ENCODE data around the gene TMPRSS3. TPM values are rescaled to one million over a fixed set of nuclear protein-coding genes. Genes with fewer than 3 reads are reported as not detected.

The TMPRSS3 gene
- total RNA-seq, 1 experiment from 2014 or later, result 4.3 TPM

DNA sequence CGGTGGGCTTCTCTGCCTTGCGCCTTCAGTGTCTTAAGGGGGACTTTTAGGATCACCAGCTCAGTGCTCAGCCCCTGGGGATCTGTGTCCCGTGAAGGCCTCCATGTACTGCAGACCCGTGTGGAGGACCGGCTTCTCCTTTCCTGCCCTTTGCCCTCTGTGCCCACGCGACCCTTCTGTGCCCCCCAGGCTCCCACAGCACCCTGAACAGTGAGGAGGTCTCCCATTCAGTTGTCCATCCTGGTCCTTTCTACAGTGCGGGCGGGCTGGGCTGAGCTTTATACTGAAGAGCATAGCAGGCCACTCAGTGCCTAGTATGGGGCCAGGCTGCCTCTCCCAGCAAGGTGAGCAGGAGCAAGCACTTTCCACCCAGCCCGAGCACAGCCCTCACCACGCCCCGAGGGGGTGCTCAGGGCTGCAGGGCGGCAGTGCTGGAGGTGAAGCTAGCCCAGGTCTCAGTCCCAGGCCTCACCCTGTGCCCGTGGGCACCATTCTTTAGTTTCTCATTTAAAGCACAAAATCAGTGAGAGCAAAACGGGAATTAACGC, 21.9 kb downstream of the TMPRSS3 start:
- H3K4me3 ChIP-seq, result no peak overlapping the region
- no TSS peak for BruUV-seq (replicated peaks)
- CTCF ChIA-PET, result no interaction called here
- H3F3A ChIP-seq (ENCODE audit: insufficient read depth, low read depth), result no peaks in the 10 kb centered on the region
- no peak overlapping the region for H2AFZ ChIP-seq
- H3K36me3 ChIP-seq (ENCODE audit: low read depth), result no peaks in the 10 kb centered on the region
- no peak for TF ChIP-seq EZH2 (IDR thresholded peaks at IDR 0.05; ENCODE audit: low read depth)
- TF ChIP-seq, protein P1, sequence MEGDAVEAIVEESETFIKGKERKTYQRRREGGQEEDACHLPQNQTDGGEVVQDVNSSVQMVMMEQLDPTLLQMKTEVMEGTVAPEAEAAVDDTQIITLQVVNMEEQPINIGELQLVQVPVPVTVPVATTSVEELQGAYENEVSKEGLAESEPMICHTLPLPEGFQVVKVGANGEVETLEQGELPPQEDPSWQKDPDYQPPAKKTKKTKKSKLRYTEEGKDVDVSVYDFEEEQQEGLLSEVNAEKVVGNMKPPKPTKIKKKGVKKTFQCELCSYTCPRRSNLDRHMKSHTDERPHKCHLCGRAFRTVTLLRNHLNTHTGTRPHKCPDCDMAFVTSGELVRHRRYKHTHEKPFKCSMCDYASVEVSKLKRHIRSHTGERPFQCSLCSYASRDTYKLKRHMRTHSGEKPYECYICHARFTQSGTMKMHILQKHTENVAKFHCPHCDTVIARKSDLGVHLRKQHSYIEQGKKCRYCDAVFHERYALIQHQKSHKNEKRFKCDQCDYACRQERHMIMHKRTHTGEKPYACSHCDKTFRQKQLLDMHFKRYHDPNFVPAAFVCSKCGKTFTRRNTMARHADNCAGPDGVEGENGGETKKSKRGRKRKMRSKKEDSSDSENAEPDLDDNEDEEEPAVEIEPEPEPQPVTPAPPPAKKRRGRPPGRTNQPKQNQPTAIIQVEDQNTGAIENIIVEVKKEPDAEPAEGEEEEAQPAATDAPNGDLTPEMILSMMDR (conservative IDR thresholded peaks at IDR 0.05), result no peak
- DNase-seq, result no peak
- H3K79me2 ChIP-seq (ENCODE audit: low read depth), result no peaks in the 10 kb centered on the region
- POLR2A ChIA-PET (ENCODE audit: unreplicated experiment), result no interaction called here
- H3K27ac ChIP-seq, result no peak overlapping the region
- H3K27me3 ChIP-seq (ENCODE audit: insufficient read depth, low read depth), result no peaks in the 10 kb centered on the region
- no peaks in the 10 kb centered on the region for H3K9me2 ChIP-seq (ENCODE audit: insufficient read depth)
- H3K9me3 ChIP-seq (ENCODE audit: insufficient read depth, low read depth), result no peaks in the 10 kb centered on the region
- H3K4me1 ChIP-seq (replicated peaks; ENCODE audit: insufficient read depth), result no peaks in the 10 kb centered on the region
- H4K20me1 ChIP-seq (ENCODE audit: insufficient read depth), result no peaks in the 10 kb centered on the region
- no peak overlapping the region for H3K4me2 ChIP-seq
- intact Hi-C loops (cut with micrococcal nuclease; ENCODE audit: unreplicated experiment), result no loop called here

DNA sequence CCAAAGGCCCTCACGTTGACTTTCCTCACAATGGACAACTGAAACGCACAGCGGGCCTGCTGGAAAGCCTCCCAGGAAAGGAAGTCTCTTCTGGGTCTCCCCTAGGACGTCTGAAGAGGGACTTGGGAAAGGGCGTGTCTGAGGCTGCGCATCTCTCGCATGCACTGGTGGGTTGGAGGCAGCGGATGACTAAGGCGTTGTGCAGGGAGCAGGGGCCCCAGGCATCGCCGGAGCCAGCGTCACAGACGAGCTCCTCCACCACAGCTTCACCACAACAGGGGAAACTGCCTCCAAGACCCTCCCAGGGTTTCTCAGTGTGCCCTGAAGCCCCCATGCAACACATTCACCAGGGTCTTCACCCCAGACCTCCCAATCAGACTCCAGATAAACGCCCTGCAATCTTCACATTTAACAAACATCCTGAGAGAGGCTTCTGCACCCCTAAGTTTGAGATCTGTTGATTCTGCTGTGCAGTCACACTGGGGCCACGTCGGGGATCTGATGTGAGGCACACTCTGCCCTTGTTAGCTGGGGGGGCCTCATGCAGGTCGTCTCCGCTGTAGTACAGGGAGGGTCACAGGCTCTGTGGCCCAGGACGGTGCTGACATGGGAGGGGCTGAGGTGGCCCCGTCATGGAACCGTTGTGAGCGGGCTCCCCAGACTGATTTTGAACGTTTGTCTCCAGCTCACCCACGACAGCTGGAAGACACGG, 22.5 kb downstream of the TMPRSS3 start:
- Histone ChIP-seq H3K9me2 (ENCODE audit: insufficient read depth) (no peaks in the 10 kb centered on the region), H3K4me1 (replicated peaks; ENCODE audit: insufficient read depth) (peaks cover 3% of the 10 kb centered on the region; the same call in 1 of the 2 replicates), H3K27ac (no peak overlapping the region), H3F3A (ENCODE audit: insufficient read depth, low read depth) (no peaks in the 10 kb centered on the region), H2AFZ (no peak overlapping the region), H3K9me3 (ENCODE audit: insufficient read depth, low read depth) (no peaks in the 10 kb centered on the region), H3K27me3 (ENCODE audit: insufficient read depth, low read depth) (no peaks in the 10 kb centered on the region), H3K79me2 (ENCODE audit: low read depth) (no peaks in the 10 kb centered on the region), H3K36me3 (ENCODE audit: low read depth) (no peaks in the 10 kb centered on the region), H4K20me1 (ENCODE audit: insufficient read depth) (no peaks in the 10 kb centered on the region), H3K4me3 (no peak overlapping the region), H3K4me2 (no peak overlapping the region)
- intact Hi-C loops (cut with micrococcal nuclease; ENCODE audit: unreplicated experiment), result no loop called here
- BruUV-seq (replicated peaks), result no TSS peak
- ChIA-PET POLR2A (ENCODE audit: unreplicated experiment) (no interaction called here), CTCF (no interaction called here)
- TF ChIP-seq, protein P1 (conservative IDR thresholded peaks at IDR 0.05), result no peak
- no peak for TF ChIP-seq EZH2 (IDR thresholded peaks at IDR 0.05; ENCODE audit: low read depth)
- DNase-seq, result no peak

DNA sequence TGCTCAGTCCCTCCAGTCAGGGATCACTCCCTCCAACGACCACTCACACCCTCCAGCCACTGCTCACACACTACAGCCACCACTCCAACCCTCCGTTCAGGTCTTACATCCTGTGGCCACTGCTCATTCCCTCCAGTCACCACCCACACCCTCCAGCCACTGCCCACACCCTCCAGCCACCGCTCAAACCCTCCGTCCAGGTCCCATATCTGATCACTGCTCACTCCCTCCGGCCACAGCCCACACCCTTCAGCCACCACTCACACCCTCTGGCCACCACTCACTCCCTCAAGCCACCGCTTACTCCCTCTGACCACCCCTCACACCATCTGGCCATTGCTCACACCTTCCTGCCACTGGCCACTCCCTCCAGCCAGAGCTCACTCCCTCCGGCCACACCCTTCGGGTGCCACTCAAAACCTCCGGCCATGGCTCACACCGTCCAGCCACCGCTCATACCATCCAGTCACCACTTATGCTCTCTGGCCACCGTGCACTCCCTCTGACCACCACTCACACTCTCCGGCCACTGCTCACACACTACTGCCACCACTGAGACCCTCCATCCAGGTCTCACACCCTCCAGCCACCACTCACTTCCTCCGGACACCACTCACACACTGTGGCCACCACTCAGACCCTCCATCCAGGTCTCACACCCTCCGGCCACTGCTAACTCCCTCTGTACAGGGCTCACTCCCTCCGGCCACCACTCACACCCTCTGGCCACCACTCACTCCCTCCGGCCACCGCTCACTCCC, 24.8 kb downstream of the TMPRSS3 start:
- Histone ChIP-seq H4K20me1 (ENCODE audit: insufficient read depth) (no peaks in the 10 kb centered on the region), H3F3A (ENCODE audit: insufficient read depth, low read depth) (peaks cover 9% of the 10 kb centered on the region; the same call in 1 of the 2 replicates), H3K27me3 (ENCODE audit: insufficient read depth, low read depth) (no peaks in the 10 kb centered on the region), H3K9me3 (ENCODE audit: insufficient read depth, low read depth) (no peaks in the 10 kb centered on the region), H3K4me2 (no peak overlapping the region), H3K4me1 (replicated peaks; ENCODE audit: insufficient read depth) (peaks cover 23% of the 10 kb centered on the region), H3K36me3 (ENCODE audit: low read depth) (no peaks in the 10 kb centered on the region), H3K9me2 (ENCODE audit: insufficient read depth) (no peaks in the 10 kb centered on the region), H3K4me3 (no peak overlapping the region), H3K27ac (no peak overlapping the region), H2AFZ (no peak overlapping the region), H3K79me2 (ENCODE audit: low read depth) (no peaks in the 10 kb centered on the region)
- intact Hi-C loops (cut with micrococcal nuclease; ENCODE audit: unreplicated experiment), result no loop called here
- CTCF ChIA-PET, result no interaction called here
- no TSS peak for BruUV-seq (replicated peaks)
- TF ChIP-seq, protein P1 (conservative IDR thresholded peaks at IDR 0.05), result no peak
- no peak for TF ChIP-seq EZH2 (IDR thresholded peaks at IDR 0.05; ENCODE audit: low read depth)
- POLR2A ChIA-PET (ENCODE audit: unreplicated experiment), result no interaction called here
- DNase-seq, result no peak

Measured in PC-9 (cell line).